IMR-90 (cell line): ENCODE data around the gene PPIL3. TPM values are rescaled to one million over a fixed set of nuclear protein-coding genes. Genes with fewer than 3 reads are reported as not detected.

Source experiments
- ATAC-seq: fragments of 200-7000 bp; cut with Tn5 transposase; 2 replicates; pipeline ENCODE4 v1.9.1; 2020; ENCODE audit warnings: low read depth, mild to moderate bottlenecking, moderate library complexity
- BruUV-seq: library from RNA; stranded (reverse); fragments of 400-500 nt; replicated peaks from 2 replicates; lab custom pipeline; 2021; lab: Mats Ljungman, UMichigan
- CTCF ChIA-PET: fragments of 300-600 bp; formaldehyde crosslinking; extraction: SDS; loops from one replicate; lab custom pipeline; 2021; ENCODE audit warnings: antibody characterized with exemption; lab: Yijun Ruan, JAX
- POLR2A ChIA-PET: fragments of 300-600 bp; sonication (Branson Sonifier 250); formaldehyde crosslinking; loops from one replicate; lab custom pipeline; 2022; ENCODE audit warnings: antibody characterized with exemption; ENCODE audit not compliant: unreplicated experiment; lab: Charles Lee
- DNase-seq: peaks from one replicate; pipeline ENCODE4 v3.0.0; 2013
- H2AFZ ChIP-seq: replicated peaks from 2 replicates; pipeline ENCODE3; 2013; ENCODE audit warnings: low read length, mild to moderate bottlenecking; ENCODE audit not compliant: poor library complexity
- H2AK5ac ChIP-seq: 2 replicates; pipeline ENCODE4 v1.6.1; 2013; ENCODE audit warnings: low read depth, low read length, inconsistent platforms
- H2AK9ac ChIP-seq: replicated peaks from 2 replicates; pipeline ENCODE3; 2013; ENCODE audit warnings: mild to moderate bottlenecking, low read depth, low read length, moderate library complexity; ENCODE audit not compliant: poor library complexity
- H2BK120ac ChIP-seq: 2 replicates; pipeline ENCODE4 v1.6.1; 2013; ENCODE audit warnings: low read depth, low read length, inconsistent platforms
- H2BK15ac ChIP-seq: 3 replicates; pipeline ENCODE4 v1.6.1; 2013; ENCODE audit warnings: low read depth, low read length, inconsistent platforms
- H2BK20ac ChIP-seq: 2 replicates; pipeline ENCODE4 v1.6.1; 2013; ENCODE audit warnings: low read depth, mild to moderate bottlenecking, inconsistent platforms, low read length, moderate library complexity
- H2BK5ac ChIP-seq: 2 replicates; pipeline ENCODE4 v1.6.1; 2013; ENCODE audit warnings: mild to moderate bottlenecking, low read depth, low read length, inconsistent platforms; ENCODE audit not compliant: poor library complexity, severe bottlenecking
- H3K14ac ChIP-seq: replicated peaks from 2 replicates; pipeline ENCODE4 v1.6.1; 2013; ENCODE audit warnings: low read depth, low read length, inconsistent platforms
- H3K18ac ChIP-seq: 2 replicates; pipeline ENCODE4 v1.6.1; 2013; ENCODE audit warnings: low read depth, low read length, control low read depth
- H3K23ac ChIP-seq: 2 replicates; pipeline ENCODE4 v1.6.1; 2013; ENCODE audit warnings: low read depth, low read length, inconsistent platforms
- H3K27ac ChIP-seq: 2 replicates; pipeline ENCODE4 v1.5.1; 2013; ENCODE audit warnings: mild to moderate bottlenecking, control low read depth, low read length; ENCODE audit not compliant: insufficient read depth
- H3K27me3 ChIP-seq: 2 replicates; pipeline ENCODE4 v1.6.1; 2013; ENCODE audit warnings: low read length; ENCODE audit not compliant: control insufficient read depth, insufficient read depth
- H3K36me3 ChIP-seq: 2 replicates; pipeline ENCODE4 v1.6.1; 2013; ENCODE audit warnings: low read length, mixed read lengths; ENCODE audit not compliant: control insufficient read depth, insufficient read depth
- H3K4ac ChIP-seq: 2 replicates; pipeline ENCODE4 v1.6.1; 2013; ENCODE audit warnings: low read depth, low read length, inconsistent platforms
- H3K4me1 ChIP-seq: 2 replicates; pipeline ENCODE4 v1.6.1; 2013; ENCODE audit warnings: low read length, mixed read lengths; ENCODE audit not compliant: control insufficient read depth, insufficient read depth
- H3K4me2 ChIP-seq: 2 replicates; pipeline ENCODE4 v1.6.1; 2013; ENCODE audit warnings: low read depth, mild to moderate bottlenecking, control low read depth, low read length, moderate library complexity
- H3K4me3 ChIP-seq: 2 replicates; pipeline ENCODE4 v1.5.1; 2013; ENCODE audit warnings: low read depth, mild to moderate bottlenecking, control low read depth, low read length, moderate library complexity; ENCODE audit not compliant: insufficient read depth
- H3K56ac ChIP-seq: 2 replicates; pipeline ENCODE4 v1.6.1; 2013; ENCODE audit warnings: low read length, inconsistent platforms; ENCODE audit not compliant: insufficient read depth; ENCODE audit errors: extremely low read depth
- H3K79me1 ChIP-seq, 2 experiments: 2 replicates each; pipeline ENCODE4 v1.6.1; 2013; ENCODE audit warnings: low read length in 2 of 2, inconsistent platforms in 1 of 2, low read depth in 1 of 2
- H3K9ac ChIP-seq: 2 replicates; pipeline ENCODE4 v1.6.1; 2013; ENCODE audit warnings: low read depth, low read length, control low read depth
- H3K9me1 ChIP-seq: 2 replicates; pipeline ENCODE4 v1.6.1; 2013; ENCODE audit warnings: low read length, inconsistent platforms; ENCODE audit not compliant: insufficient read depth
- H3K9me3 ChIP-seq: 2 replicates; pipeline ENCODE4 v1.6.1; 2013; ENCODE audit warnings: low read length; ENCODE audit not compliant: control insufficient read depth, insufficient read depth
- H4K20me1 ChIP-seq: 2 replicates; pipeline ENCODE4 v1.6.1; 2013; ENCODE audit warnings: low read length, inconsistent platforms; ENCODE audit not compliant: insufficient read depth
- H4K5ac ChIP-seq: 2 replicates; pipeline ENCODE4 v1.6.1; 2013; ENCODE audit warnings: mild to moderate bottlenecking, low read depth, low read length, control low read depth
- H4K8ac ChIP-seq, 2 experiments: 2 replicates each; pipeline ENCODE4 v1.6.1; 2013; ENCODE audit warnings: low read depth in 2 of 2, low read length in 2 of 2, control low read depth in 1 of 2, inconsistent platforms in 1 of 2
- H4K91ac ChIP-seq: 2 replicates; pipeline ENCODE4 v1.6.1; 2013; ENCODE audit warnings: low read depth, low read length, inconsistent platforms; ENCODE audit not compliant: insufficient read depth
- BHLHE40 ChIP-seq: fragments of 150-350 bp; IDR thresholded peaks from 2 replicates; pipeline ENCODE4 v1.6.1; 2016; ENCODE audit warnings: mild to moderate bottlenecking, low read depth, low read length
- CEBPB ChIP-seq: IDR thresholded peaks from 2 replicates; pipeline ENCODE4 v1.6.1; 2012; ENCODE audit warnings: low read depth, low read length, improper control_type of control experiment
- CHD1 ChIP-seq: IDR thresholded peaks from 2 replicates; pipeline ENCODE4 v1.6.1; 2012; ENCODE audit warnings: low read depth, low read length, improper control_type of control experiment
- FOS ChIP-seq: fragments of 150-350 bp; IDR thresholded peaks from 2 replicates; pipeline ENCODE4 v1.6.1; 2016; ENCODE audit warnings: low read depth, low read length
- MAFK ChIP-seq: IDR thresholded peaks from 2 replicates; pipeline ENCODE4 v1.6.1; 2012; ENCODE audit warnings: low read depth, low read length, improper control_type of control experiment
- MAZ ChIP-seq: IDR thresholded peaks from 2 replicates; pipeline ENCODE4 v1.6.1; 2012; ENCODE audit warnings: low read depth, mild to moderate bottlenecking, low read length, improper control_type of control experiment, moderate library complexity, borderline replicate concordance
- MXI1 ChIP-seq: IDR thresholded peaks from 2 replicates; pipeline ENCODE4 v1.6.1; 2012; ENCODE audit warnings: low read depth, mild to moderate bottlenecking, low read length, moderate library complexity, borderline replicate concordance
- NFE2L2 ChIP-seq: fragments of 150-350 bp; IDR thresholded peaks from 2 replicates; pipeline ENCODE4 v1.6.1; 2016; ENCODE audit warnings: low read depth, mild to moderate bottlenecking, low read length
- POLR2A ChIP-seq: IDR thresholded peaks from 2 replicates; pipeline ENCODE4 v1.6.1; 2012; ENCODE audit warnings: mild to moderate bottlenecking, low read depth, low read length
- RAD21 ChIP-seq: IDR thresholded peaks from 2 replicates; pipeline ENCODE4 v1.6.1; 2012; ENCODE audit warnings: low read length, improper control_type of control experiment
- RCOR1 ChIP-seq: IDR thresholded peaks from 2 replicates; pipeline ENCODE4 v1.6.1; 2012; ENCODE audit warnings: mild to moderate bottlenecking, low read length, improper control_type of control experiment; ENCODE audit not compliant: insufficient replicate concordance
- RFX5 ChIP-seq: IDR thresholded peaks from 2 replicates; pipeline ENCODE4 v1.8.0; 2012; ENCODE audit warnings: low read depth, mild to moderate bottlenecking, low read length, moderate library complexity
- SMC3 ChIP-seq: fragments of 150-350 bp; IDR thresholded peaks from 2 replicates; pipeline ENCODE4 v1.6.1; 2016; ENCODE audit warnings: low read depth, mild to moderate bottlenecking, antibody characterized with exemption, low read length, moderate library complexity
- WGBS, 2 experiments: methylation state at CpG; one replicate each; pipeline versions ENCODE4 v1.1.5 to v1.1.7; 2013; ENCODE audit warnings: missing lambda C conversion rate in 2 of 2; ENCODE audit not compliant: insufficient read length in 1 of 2; ENCODE audit errors: extremely low coverage in 2 of 2; 5-methylcytosine and 5-hydroxymethylcytosine counted together
- dilution Hi-C: fragments of 300-500 bp; cut with HindIII; formaldehyde crosslinking; loops from one replicate; pipeline ENCODE4 v1.14.3; 2018; ENCODE audit warnings: low sequenced_read_pairs; ENCODE audit not compliant: unreplicated experiment
- in situ Hi-C: fragments of 300-500 bp; cut with MboI; formaldehyde crosslinking; loops from 3 replicates; pipeline ENCODE4 v1.14.3; 2019; ENCODE audit warnings: low sequenced_read_pairs, inconsistent platforms, mixed read lengths
- intact Hi-C: fragments of 100-400 bp; cut with micrococcal nuclease; formaldehyde crosslinking; loops from 2 replicates; pipeline ENCODE4 v1.10.0; 2022
- polyA plus RNA-seq, 3 experiments: library from polyadenylated mRNA; depleted of rRNA; stranded (reverse); fragments of >200 nt; gene quantifications; 2 replicates each; pipeline ENCODE4 v1.2.3, GENCODE V29; 2012; ENCODE audit warnings: low replicate concordance in 1 of 3
- total RNA-seq: library from RNA; depleted of rRNA; stranded (reverse); fragments of >200 nt; gene quantifications from 2 replicates; pipeline ENCODE4 v1.2.3, GENCODE V29; 2012
- TF ChIP-seq, protein P1 (sequence below): conservative IDR thresholded peaks from 2 replicates; pipeline ENCODE4 v1.5.1; 2012; ENCODE audit warnings: mild to moderate bottlenecking, low read depth, low read length, improper control_type of control experiment
- TF ChIP-seq, protein P2 (sequence below): fragments of 150-350 bp; IDR thresholded peaks from 2 replicates; pipeline ENCODE4 v1.6.1; 2017; ENCODE audit warnings: mild to moderate bottlenecking, antibody characterized with exemption, low read length, low read depth
- TF ChIP-seq, protein P3 (sequence below): fragments of 150-350 bp; IDR thresholded peaks from 2 replicates; pipeline ENCODE4 v1.6.1; 2016; ENCODE audit warnings: low read depth, mild to moderate bottlenecking, low read length, moderate library complexity, borderline replicate concordance

PPIL3 gene
- total and polyA plus RNA-seq, 2 of the 4 experiments (the other 2 are of a cell fraction) = 35.1 to 47.9 TPM

DNA sequence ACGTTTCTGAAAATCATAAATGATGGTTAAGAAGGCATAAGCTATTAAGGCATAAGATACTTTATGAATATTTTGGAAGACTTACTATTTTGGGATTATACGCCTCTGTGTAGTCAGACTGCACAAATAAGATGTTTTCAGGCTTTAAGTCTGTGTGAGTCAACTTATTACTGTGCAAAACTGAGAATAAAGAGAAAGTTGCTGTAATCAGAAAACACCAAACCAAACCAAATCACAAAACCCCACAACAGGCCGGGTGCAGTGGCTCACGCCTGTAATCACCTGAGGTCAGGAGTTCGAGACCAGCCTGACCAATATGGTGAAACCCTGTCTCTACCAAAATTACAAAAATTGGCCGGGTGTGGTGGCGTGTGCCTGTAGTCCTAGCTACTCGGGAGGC, 32.1 kb downstream of the PPIL3 start:
- WGBS, 2 experiments = no CpG with 5 or more reads among the region's 8 CpGs
- POLR2A ChIA-PET = no interaction called here

More for the DNA sequence above, 32.1 kb downstream of the PPIL3 start:
- DNase-seq (no peak), ATAC-seq (no peak)
- Histone ChIP-seq H3K4me1 (peaks cover 2% of the 10 kb centered on the region), H3K4ac (no peak overlapping the region), H3K79me1 (peaks cover 18 to 45% of the 10 kb centered on the region in 2 experiments), H3K23ac (no peak overlapping the region), H2AFZ (no peak overlapping the region), H4K20me1 (peaks cover 78% of the 10 kb centered on the region), H3K9ac (no peak overlapping the region), H4K8ac (no peak overlapping the region), H2BK20ac (no peak overlapping the region), H3K36me3 (peaks cover 59% of the 10 kb centered on the region), H3K9me3 (no peaks in the 10 kb centered on the region), H4K91ac (no peak overlapping the region), H2BK120ac (no peak overlapping the region), H2AK9ac (no peak overlapping the region), H3K18ac (no peak overlapping the region), H3K56ac (no peak overlapping the region), H3K9me1 (peaks cover 3% of the 10 kb centered on the region; the same call in 1 of the 2 replicates), H2BK5ac (no peak overlapping the region), H4K5ac (no peak overlapping the region), H3K4me3 (no peak overlapping the region), H2BK15ac (no peak overlapping the region), H3K27me3 (no peaks in the 10 kb centered on the region), H3K4me2 (no peak overlapping the region), H3K14ac (no peak overlapping the region), H3K27ac (no peak overlapping the region), H2AK5ac (no peak overlapping the region)
- dilution Hi-C loops = no loop called here
- in situ Hi-C loops = no loop called here
- no TSS peak for BruUV-seq
- CTCF ChIA-PET = no interaction called here
- TF ChIP-seq, protein P1, sequence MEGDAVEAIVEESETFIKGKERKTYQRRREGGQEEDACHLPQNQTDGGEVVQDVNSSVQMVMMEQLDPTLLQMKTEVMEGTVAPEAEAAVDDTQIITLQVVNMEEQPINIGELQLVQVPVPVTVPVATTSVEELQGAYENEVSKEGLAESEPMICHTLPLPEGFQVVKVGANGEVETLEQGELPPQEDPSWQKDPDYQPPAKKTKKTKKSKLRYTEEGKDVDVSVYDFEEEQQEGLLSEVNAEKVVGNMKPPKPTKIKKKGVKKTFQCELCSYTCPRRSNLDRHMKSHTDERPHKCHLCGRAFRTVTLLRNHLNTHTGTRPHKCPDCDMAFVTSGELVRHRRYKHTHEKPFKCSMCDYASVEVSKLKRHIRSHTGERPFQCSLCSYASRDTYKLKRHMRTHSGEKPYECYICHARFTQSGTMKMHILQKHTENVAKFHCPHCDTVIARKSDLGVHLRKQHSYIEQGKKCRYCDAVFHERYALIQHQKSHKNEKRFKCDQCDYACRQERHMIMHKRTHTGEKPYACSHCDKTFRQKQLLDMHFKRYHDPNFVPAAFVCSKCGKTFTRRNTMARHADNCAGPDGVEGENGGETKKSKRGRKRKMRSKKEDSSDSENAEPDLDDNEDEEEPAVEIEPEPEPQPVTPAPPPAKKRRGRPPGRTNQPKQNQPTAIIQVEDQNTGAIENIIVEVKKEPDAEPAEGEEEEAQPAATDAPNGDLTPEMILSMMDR = no peak
- TF ChIP-seq MXI1 (no peak), MAZ (no peak), CHD1 (no peak), RCOR1 (no peak), CEBPB (no peak), POLR2A (no peak), MAFK (no peak), RFX5 (no peak), FOS (no peak), RAD21 (no peak), BHLHE40 (no peak), SMC3 (no peak), NFE2L2 (no peak)
- TF ChIP-seq, protein P2, sequence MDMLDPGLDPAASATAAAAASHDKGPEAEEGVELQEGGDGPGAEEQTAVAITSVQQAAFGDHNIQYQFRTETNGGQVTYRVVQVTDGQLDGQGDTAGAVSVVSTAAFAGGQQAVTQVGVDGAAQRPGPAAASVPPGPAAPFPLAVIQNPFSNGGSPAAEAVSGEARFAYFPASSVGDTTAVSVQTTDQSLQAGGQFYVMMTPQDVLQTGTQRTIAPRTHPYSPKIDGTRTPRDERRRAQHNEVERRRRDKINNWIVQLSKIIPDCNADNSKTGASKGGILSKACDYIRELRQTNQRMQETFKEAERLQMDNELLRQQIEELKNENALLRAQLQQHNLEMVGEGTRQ = no peak
- TF ChIP-seq, protein P3, sequence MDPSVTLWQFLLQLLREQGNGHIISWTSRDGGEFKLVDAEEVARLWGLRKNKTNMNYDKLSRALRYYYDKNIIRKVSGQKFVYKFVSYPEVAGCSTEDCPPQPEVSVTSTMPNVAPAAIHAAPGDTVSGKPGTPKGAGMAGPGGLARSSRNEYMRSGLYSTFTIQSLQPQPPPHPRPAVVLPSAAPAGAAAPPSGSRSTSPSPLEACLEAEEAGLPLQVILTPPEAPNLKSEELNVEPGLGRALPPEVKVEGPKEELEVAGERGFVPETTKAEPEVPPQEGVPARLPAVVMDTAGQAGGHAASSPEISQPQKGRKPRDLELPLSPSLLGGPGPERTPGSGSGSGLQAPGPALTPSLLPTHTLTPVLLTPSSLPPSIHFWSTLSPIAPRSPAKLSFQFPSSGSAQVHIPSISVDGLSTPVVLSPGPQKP = no peak
- intact Hi-C loops = no loop called here
